PC-9 (cell line): ENCODE data around the gene USP36. TPM values are rescaled to one million over a fixed set of nuclear protein-coding genes. Genes with fewer than 3 reads are reported as not detected.

Experiments
- BruUV-seq: library from RNA; stranded (reverse); fragments of 400-500 nt; replicated peaks from 2 replicates; lab custom pipeline; 2021; lab: Mats Ljungman, UMichigan
- CTCF ChIA-PET: fragments of 300-600 bp; sonication (Branson Sonifier 250); formaldehyde crosslinking; loops from one replicate; lab custom pipeline; 2022; ENCODE audit warnings: antibody characterized with exemption; lab: Charles Lee
- POLR2A ChIA-PET: fragments of 300-600 bp; sonication (Branson Sonifier 250); formaldehyde crosslinking; loops from one replicate; lab custom pipeline; 2022; ENCODE audit warnings: antibody characterized with exemption; ENCODE audit not compliant: unreplicated experiment; lab: Charles Lee
- DNase-seq, 2 experiments: peaks; one replicate each; pipeline versions ENCODE4 v3.0.0 to v3.0.0-alpha.2; 2015 to 2022; ENCODE audit warnings: mixed read lengths in 1 of 2
- H2AFZ ChIP-seq: fragments of 200-600 bp; sonication (generic); 2 replicates; pipeline ENCODE4 v1.8.1; 2017; ENCODE audit warnings: antibody characterized with exemption
- H3F3A ChIP-seq: fragments of 200-600 bp; sonication (generic); 2 replicates; pipeline ENCODE4 v1.8.1; 2017; ENCODE audit warnings: antibody characterized with exemption, mild to moderate bottlenecking, low read depth; ENCODE audit not compliant: insufficient read depth
- H3K27ac ChIP-seq: fragments of 200-600 bp; sonication (generic); 2 replicates; pipeline ENCODE4 v1.6.1; 2016; ENCODE audit warnings: mixed run types
- H3K27me3 ChIP-seq: fragments of 200-600 bp; sonication (generic); 2 replicates; pipeline ENCODE4 v1.6.1; 2016; ENCODE audit warnings: low read depth, mixed run types; ENCODE audit not compliant: insufficient read depth
- H3K36me3 ChIP-seq: fragments of 200-600 bp; sonication (generic); 2 replicates; pipeline ENCODE4 v1.6.1; 2016; ENCODE audit warnings: low read depth, mixed run types
- H3K4me1 ChIP-seq: fragments of 200-600 bp; sonication (generic); replicated peaks from 2 replicates; pipeline ENCODE4 v1.6.1; 2016; ENCODE audit warnings: mixed run types; ENCODE audit not compliant: insufficient read depth
- H3K4me2 ChIP-seq: fragments of 200-600 bp; sonication (generic); 2 replicates; pipeline ENCODE4 v1.6.1; 2017; ENCODE audit warnings: mixed run types
- H3K4me3 ChIP-seq: fragments of 200-600 bp; sonication (generic); 2 replicates; pipeline ENCODE4 v1.6.1; 2016; ENCODE audit warnings: mixed run types
- H3K79me2 ChIP-seq: fragments of 200-600 bp; sonication (generic); 2 replicates; pipeline ENCODE4 v1.6.1; 2017; ENCODE audit warnings: low read depth, mixed run types
- H3K9me2 ChIP-seq: fragments of 200-600 bp; sonication (generic); 2 replicates; pipeline ENCODE4 v1.8.1; 2017; ENCODE audit warnings: mild to moderate bottlenecking; ENCODE audit not compliant: insufficient read depth
- H3K9me3 ChIP-seq: fragments of 200-600 bp; sonication (generic); 2 replicates; pipeline ENCODE4 v1.8.1; 2016; ENCODE audit warnings: low read depth; ENCODE audit not compliant: insufficient read depth
- H4K20me1 ChIP-seq: fragments of 200-600 bp; sonication (generic); 2 replicates; pipeline ENCODE4 v1.8.1; 2017; ENCODE audit not compliant: insufficient read depth
- EZH2 ChIP-seq: fragments of 200-600 bp; sonication (generic); IDR thresholded peaks from 2 replicates; pipeline ENCODE4 v1.8.0; 2017; ENCODE audit warnings: antibody characterized with exemption, low read depth
- intact Hi-C: fragments of 100-400 bp; cut with micrococcal nuclease; formaldehyde crosslinking; loops from one replicate; pipeline ENCODE4 v1.10.0; 2022; ENCODE audit not compliant: unreplicated experiment
- total RNA-seq: library from RNA; stranded (reverse); gene quantifications from 2 replicates; pipeline ENCODE4 v1.2.3, GENCODE V29; 2021
- TF ChIP-seq, protein P1 (sequence below): fragments of 200-600 bp; sonication (generic); conservative IDR thresholded peaks from 2 replicates; pipeline ENCODE4 v1.6.1; 2017; ENCODE audit warnings: mixed run types, antibody characterized with exemption, mild to moderate bottlenecking, moderate library complexity

Gene USP36
- total RNA-seq, 1 experiment from 2014 or later, result 46.2 TPM

- Histone ChIP-seq H3K4me3 (no peak overlapping the region), H2AFZ (no peak overlapping the region), H3K4me1 (no peaks in the 10 kb centered on the region), H4K20me1 (no peaks in the 10 kb centered on the region; the same call in 1 of the 2 replicates), H3K4me2 (no peak overlapping the region), H3F3A (no peaks in the 10 kb centered on the region), H3K27me3 (no peaks in the 10 kb centered on the region), H3K9me2 (no peaks in the 10 kb centered on the region), H3K79me2 (no peaks in the 10 kb centered on the region), H3K9me3 (no peaks in the 10 kb centered on the region), H3K27ac (no peak overlapping the region), H3K36me3 (no peaks in the 10 kb centered on the region)
- CTCF ChIA-PET, result no interaction called here
- POLR2A ChIA-PET, result no interaction called here
- TF ChIP-seq, protein P1, sequence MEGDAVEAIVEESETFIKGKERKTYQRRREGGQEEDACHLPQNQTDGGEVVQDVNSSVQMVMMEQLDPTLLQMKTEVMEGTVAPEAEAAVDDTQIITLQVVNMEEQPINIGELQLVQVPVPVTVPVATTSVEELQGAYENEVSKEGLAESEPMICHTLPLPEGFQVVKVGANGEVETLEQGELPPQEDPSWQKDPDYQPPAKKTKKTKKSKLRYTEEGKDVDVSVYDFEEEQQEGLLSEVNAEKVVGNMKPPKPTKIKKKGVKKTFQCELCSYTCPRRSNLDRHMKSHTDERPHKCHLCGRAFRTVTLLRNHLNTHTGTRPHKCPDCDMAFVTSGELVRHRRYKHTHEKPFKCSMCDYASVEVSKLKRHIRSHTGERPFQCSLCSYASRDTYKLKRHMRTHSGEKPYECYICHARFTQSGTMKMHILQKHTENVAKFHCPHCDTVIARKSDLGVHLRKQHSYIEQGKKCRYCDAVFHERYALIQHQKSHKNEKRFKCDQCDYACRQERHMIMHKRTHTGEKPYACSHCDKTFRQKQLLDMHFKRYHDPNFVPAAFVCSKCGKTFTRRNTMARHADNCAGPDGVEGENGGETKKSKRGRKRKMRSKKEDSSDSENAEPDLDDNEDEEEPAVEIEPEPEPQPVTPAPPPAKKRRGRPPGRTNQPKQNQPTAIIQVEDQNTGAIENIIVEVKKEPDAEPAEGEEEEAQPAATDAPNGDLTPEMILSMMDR, result no peak
- TF ChIP-seq EZH2, result no peak
- no peak for DNase-seq
- no TSS peak for BruUV-seq
- intact Hi-C loops, result no loop called here
Measured at GRCh38 chr17:78794864-78795640, 45.6 kb downstream of the USP36 start.

GRCh38 chr17:78794399-78794798 lies 46.2 kb downstream of the USP36 start:
- no peak for DNase-seq
- intact Hi-C loops, result no loop called here
- TF ChIP-seq EZH2, result no peak
- TF ChIP-seq, protein P1, result no peak
- POLR2A ChIA-PET, result no interaction called here
- no TSS peak for BruUV-seq
- Histone ChIP-seq H3F3A (no peaks in the 10 kb centered on the region), H3K79me2 (no peaks in the 10 kb centered on the region), H3K36me3 (no peaks in the 10 kb centered on the region), H3K4me3 (no peak overlapping the region), H3K4me1 (no peaks in the 10 kb centered on the region), H3K27me3 (no peaks in the 10 kb centered on the region), H4K20me1 (no peaks in the 10 kb centered on the region; the same call in 1 of the 2 replicates), H3K9me2 (no peaks in the 10 kb centered on the region), H3K27ac (no peak overlapping the region), H3K9me3 (no peaks in the 10 kb centered on the region), H2AFZ (no peak overlapping the region), H3K4me2 (no peak overlapping the region)
- CTCF ChIA-PET, result no interaction called here

DNA sequence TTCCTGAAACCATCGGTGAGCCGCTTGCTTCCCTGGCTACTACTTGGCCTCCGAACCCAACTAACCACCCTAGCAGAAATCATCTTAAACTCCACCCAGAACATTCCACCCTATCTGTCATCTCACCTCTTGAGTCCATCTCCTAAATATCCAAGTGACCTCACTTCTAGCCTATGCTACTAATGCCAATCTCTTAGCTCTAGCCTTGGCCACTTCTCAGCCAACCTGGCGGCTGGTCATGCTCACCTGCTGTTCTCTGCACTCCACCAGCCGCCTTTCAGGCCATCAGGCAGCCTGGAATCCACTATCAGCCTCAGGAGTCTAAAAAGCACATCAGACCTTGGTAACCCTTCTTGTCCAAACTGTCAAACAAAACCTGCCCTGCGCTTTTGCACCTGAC lies 46.6 kb downstream of the USP36 start:
- DNase-seq, result no peak
- Histone ChIP-seq H3F3A (no peaks in the 10 kb centered on the region), H2AFZ (no peak overlapping the region), H3K27me3 (no peaks in the 10 kb centered on the region), H4K20me1 (no peaks in the 10 kb centered on the region; the same call in 1 of the 2 replicates), H3K9me3 (no peaks in the 10 kb centered on the region), H3K4me1 (no peaks in the 10 kb centered on the region), H3K4me3 (no peak overlapping the region), H3K4me2 (no peak overlapping the region), H3K9me2 (no peaks in the 10 kb centered on the region), H3K36me3 (no peaks in the 10 kb centered on the region), H3K79me2 (no peaks in the 10 kb centered on the region), H3K27ac (no peak overlapping the region)
- intact Hi-C loops, result no loop called here
- CTCF ChIA-PET, result no interaction called here
- TF ChIP-seq, protein P1, result no peak
- no peak for TF ChIP-seq EZH2
- BruUV-seq, result no TSS peak
- POLR2A ChIA-PET, result interaction anchor here (0.6 kb wide), 1 partner anchor 58 kb away, joined by 4 read pairs; no protein-coding TSS in a partner anchor
